Measurements from ENCODE around the gene UGT2B17. TPM values are rescaled to one million over a fixed set of nuclear protein-coding genes. Genes with fewer than 3 reads are reported as not detected.
"Not testable (repeated sequence)": the region's sequence is repeated elsewhere in the genome, so short reads cannot be mapped to it uniquely, and the experiment has no call there.

Gene UGT2B17
- not detected in 2 replicates for total RNA-seq (2014; rRNA removed; shearing (Covaris generic); ENCODE audit: low replicate concordance)

DNA sequence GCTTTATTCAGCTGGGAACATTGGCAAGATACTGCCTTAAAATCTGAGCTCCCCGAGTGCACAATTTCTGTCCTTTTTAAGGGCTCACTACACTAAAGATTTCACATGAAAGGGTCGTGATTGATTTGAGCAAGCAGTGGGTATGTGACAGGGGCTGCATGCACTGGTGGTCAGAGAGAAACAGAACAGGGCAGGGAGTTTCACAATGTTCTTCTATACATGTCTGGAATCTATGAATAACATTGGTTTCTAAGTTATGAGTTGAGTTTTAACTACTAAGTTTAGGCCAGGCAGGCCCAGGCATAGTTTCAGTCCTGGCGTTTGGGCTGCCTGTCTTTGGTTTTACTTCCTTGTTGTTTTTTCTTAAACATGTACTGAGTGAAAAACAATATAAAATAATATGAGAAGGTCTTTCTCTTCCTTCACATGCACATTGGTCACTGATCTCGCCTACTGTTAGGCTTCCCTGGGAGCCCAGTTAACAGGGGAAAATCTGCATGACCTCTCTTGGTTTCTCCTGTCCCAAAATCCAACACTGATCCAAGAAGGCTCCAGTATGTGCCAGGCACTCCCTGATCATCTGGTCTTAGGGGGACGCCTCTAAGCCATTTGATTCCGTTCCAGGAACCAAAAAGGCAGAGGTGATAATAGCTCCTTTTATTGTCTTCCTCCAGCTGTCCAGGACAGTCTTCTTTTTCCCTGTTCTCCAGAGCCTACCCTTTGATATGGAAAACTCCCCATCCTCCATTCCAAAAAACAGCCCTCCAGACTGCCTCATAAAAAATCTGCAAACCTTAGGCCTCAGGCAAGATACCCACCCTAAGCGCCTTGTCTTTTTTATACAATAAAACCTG lies at the start of gene UGT2B17:
UGT2B17 (minus strand) TSS at position 51 of the 854 bp plus-strand sequence. CDS start 7,838 bp downstream, outside the sequence.
- no peaks in the 10 kb centered on the region for H3K36me3 ChIP-seq (ENCODE audit: insufficient read depth, low read length)
- H3K79me2 ChIP-seq (ENCODE audit: low read length) = no peaks in the 10 kb centered on the region
- DNase-seq = no peak
- no peak within 1 kb of the TSS for H3K9ac ChIP-seq (ENCODE audit: low read length)
- H2AFZ ChIP-seq (ENCODE audit: low read length) = no peak within 1 kb of the TSS
- no peaks in the 10 kb centered on the region for H3K9me3 ChIP-seq (ENCODE audit: low read length)
- no peak within 1 kb of the TSS for H3K4me3 ChIP-seq (ENCODE audit: low read length)
- H4K20me1 ChIP-seq (ENCODE audit: insufficient read depth, low read depth, low read length) = no peaks in the 10 kb centered on the region
- no peak within 1 kb of the TSS for H3K27ac ChIP-seq (ENCODE audit: low read length)
- H3K4me1 ChIP-seq (ENCODE audit: low read length) = no peaks in the 10 kb centered on the region
- no peaks in the 10 kb centered on the region for H3K27me3 ChIP-seq (ENCODE audit: low read length)
- no peaks in the 10 kb centered on the region for H3K9me2 ChIP-seq (replicated peaks; ENCODE audit: insufficient read depth, low read length)
- H3K4me2 ChIP-seq (ENCODE audit: low read depth, low read length, poor library complexity, severe bottlenecking) = no peak within 1 kb of the TSS

DNA sequence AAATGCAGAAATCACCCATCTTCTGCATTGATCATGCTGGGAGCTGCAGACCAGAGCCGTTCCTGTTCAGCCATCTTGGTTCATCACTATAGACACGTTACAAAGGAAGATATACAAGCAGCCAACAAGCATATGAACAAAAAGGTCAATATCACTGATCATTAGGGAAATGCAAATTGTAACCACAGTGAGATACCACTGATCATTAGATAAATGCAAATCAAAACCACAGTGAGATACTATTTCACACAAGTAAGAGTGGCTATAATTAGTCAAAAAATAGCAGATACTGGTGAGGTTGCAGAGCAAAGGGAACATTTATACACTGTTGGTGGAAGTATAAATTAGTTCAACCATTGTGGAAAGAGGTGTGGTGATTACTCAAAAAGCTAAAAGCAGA lies 46.6 kb upstream of the UGT2B17 start:
- H3K27me3 ChIP-seq (ENCODE audit: low read length); H3K4me3 ChIP-seq (ENCODE audit: low read length); H2AFZ ChIP-seq (ENCODE audit: low read length); H3K27ac ChIP-seq (ENCODE audit: low read length); H4K20me1 ChIP-seq (ENCODE audit: insufficient read depth, low read depth, low read length); H3K9ac ChIP-seq (ENCODE audit: low read length); H3K9me2 ChIP-seq (replicated peaks; ENCODE audit: insufficient read depth, low read length); H3K79me2 ChIP-seq (ENCODE audit: low read length); H3K4me1 ChIP-seq (ENCODE audit: low read length); DNase-seq; H3K36me3 ChIP-seq (ENCODE audit: insufficient read depth, low read length); H3K4me2 ChIP-seq (ENCODE audit: low read depth, low read length, poor library complexity, severe bottlenecking); H3K9me3 ChIP-seq (ENCODE audit: low read length): not testable (repeated sequence)

DNA sequence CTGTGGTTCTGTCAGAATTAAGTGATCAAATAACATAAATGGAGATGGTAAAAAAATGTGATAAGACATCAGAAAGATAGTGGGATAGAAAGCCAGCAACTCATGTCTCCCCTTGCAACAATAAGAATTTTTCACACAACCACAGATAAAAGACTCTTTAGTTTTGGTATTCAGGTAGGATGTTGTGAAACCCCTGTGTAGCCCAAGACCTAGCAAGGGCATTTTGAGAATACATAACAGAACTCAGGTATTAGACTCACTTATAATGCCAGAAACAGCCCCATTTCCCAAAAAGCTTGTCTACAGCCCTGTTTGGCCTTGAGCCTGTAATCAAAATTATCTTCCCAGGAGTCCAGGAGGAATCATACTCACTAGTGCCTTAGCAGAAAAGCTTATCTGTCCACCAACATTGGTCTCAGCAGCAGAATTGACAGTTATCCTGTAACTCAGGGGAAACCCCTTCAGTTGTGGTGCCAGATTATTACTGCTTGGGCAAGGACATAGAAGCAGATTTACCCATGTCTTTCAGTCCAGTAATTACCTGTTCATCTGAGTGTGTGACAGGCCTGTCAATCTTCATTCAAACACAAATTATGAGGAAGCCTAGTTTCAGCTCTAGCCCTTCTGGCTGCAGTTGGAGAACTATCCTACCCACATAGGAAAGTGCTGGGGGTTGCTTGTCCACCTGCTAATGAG lies 41.0 kb upstream of the UGT2B17 start:
- H3K27me3 ChIP-seq (ENCODE audit: low read length) = no peaks in the 10 kb centered on the region

DNA sequence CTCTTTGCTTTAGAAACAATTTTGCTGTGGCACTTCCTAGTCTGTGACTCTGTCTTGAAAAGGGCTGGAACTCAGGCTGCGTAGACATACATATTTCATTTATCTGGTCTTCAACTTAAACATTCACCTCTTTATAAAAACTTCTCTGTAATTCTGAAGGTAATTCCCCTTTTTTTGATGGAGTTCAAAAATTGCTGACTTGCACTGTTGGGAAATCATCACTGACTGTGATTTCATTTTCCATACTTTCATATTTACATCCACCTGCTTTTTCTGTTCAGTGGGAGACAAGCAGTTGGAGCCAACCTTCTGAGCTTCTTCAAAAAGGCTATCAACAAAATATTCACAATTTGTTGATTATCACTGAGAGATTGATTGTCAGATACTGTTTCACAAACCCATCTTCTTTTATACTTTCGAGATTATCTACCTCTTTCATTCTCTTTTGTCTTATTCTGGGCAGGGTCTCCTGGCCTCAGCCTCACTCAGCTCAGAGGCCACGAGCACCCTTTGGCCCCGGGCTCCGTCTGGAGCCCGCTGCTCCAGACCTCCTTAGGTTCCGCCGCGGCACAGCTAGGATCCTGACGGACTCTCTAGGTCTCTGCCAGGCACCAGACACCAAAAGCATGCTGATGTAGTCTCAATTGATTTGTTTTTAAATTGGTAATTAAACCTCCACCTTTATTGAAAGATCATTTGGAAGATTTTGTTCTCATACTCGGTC lies 39.7 kb upstream of the UGT2B17 start:
- no peak overlapping the region for H3K4me3 ChIP-seq (ENCODE audit: low read length)
- H3K9ac ChIP-seq (ENCODE audit: low read length) = no peak overlapping the region
- H3K4me1 ChIP-seq (ENCODE audit: low read length) = no peaks in the 10 kb centered on the region
- H3K9me3 ChIP-seq (ENCODE audit: low read length) = no peaks in the 10 kb centered on the region
- H3K79me2 ChIP-seq (ENCODE audit: low read length) = no peaks in the 10 kb centered on the region
- no peak overlapping the region for H3K27ac ChIP-seq (ENCODE audit: low read length)
- H4K20me1 ChIP-seq (ENCODE audit: insufficient read depth, low read depth, low read length) = no peaks in the 10 kb centered on the region
- no peak for DNase-seq
- H3K27me3 ChIP-seq (ENCODE audit: low read length) = no peaks in the 10 kb centered on the region
- no peak overlapping the region for H2AFZ ChIP-seq (ENCODE audit: low read length)
- H3K9me2 ChIP-seq (replicated peaks; ENCODE audit: insufficient read depth, low read length) = no peaks in the 10 kb centered on the region
- no peak overlapping the region for H3K4me2 ChIP-seq (ENCODE audit: low read depth, low read length, poor library complexity, severe bottlenecking)
- no peaks in the 10 kb centered on the region for H3K36me3 ChIP-seq (ENCODE audit: insufficient read depth, low read length)

More for the DNA sequence above, 41.0 kb upstream of the UGT2B17 start:
- H4K20me1 ChIP-seq (ENCODE audit: insufficient read depth, low read depth, low read length) = no peaks in the 10 kb centered on the region
- no peak for DNase-seq
- H2AFZ ChIP-seq (ENCODE audit: low read length) = no peak overlapping the region
- H3K4me3 ChIP-seq (ENCODE audit: low read length) = no peak overlapping the region
- no peaks in the 10 kb centered on the region for H3K36me3 ChIP-seq (ENCODE audit: insufficient read depth, low read length)
- no peaks in the 10 kb centered on the region for H3K4me1 ChIP-seq (ENCODE audit: low read length)
- no peak overlapping the region for H3K4me2 ChIP-seq (ENCODE audit: low read depth, low read length, poor library complexity, severe bottlenecking)
- H3K79me2 ChIP-seq (ENCODE audit: low read length) = no peaks in the 10 kb centered on the region
- no peak overlapping the region for H3K27ac ChIP-seq (ENCODE audit: low read length)
- H3K9me3 ChIP-seq (ENCODE audit: low read length) = no peaks in the 10 kb centered on the region
- H3K9ac ChIP-seq (ENCODE audit: low read length) = no peak overlapping the region
- H3K9me2 ChIP-seq (replicated peaks; ENCODE audit: insufficient read depth, low read length) = no peaks in the 10 kb centered on the region

DNA sequence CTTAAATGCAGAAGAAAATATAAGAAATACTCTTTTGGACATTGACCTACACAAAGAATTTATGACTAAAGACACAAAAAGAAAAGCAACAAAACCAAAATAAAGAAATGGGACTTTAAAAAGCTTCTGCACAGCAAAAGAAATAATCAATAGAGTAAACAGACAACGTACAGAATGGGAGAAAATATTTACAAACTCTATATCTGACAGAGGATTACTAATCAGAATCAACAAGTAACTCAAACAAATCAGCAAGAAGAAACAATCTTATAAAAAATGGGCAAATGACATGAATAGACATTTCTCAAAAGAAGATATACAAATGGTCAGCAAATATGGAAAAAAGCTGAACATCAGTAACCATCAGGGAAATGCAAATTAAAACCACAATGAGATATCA lies 37.6 kb upstream of the UGT2B17 start:
- no peak overlapping the region for H3K4me2 ChIP-seq (ENCODE audit: low read depth, low read length, poor library complexity, severe bottlenecking)
- no peak overlapping the region for H3K27ac ChIP-seq (ENCODE audit: low read length)
- H3K9ac ChIP-seq (ENCODE audit: low read length) = no peak overlapping the region
- H4K20me1 ChIP-seq (ENCODE audit: insufficient read depth, low read depth, low read length) = no peaks in the 10 kb centered on the region
- DNase-seq = no peak
- H3K9me2 ChIP-seq (replicated peaks; ENCODE audit: insufficient read depth, low read length) = no peaks in the 10 kb centered on the region
- no peak overlapping the region for H3K4me3 ChIP-seq (ENCODE audit: low read length)
- H3K9me3 ChIP-seq (ENCODE audit: low read length) = no peaks in the 10 kb centered on the region
- no peaks in the 10 kb centered on the region for H3K79me2 ChIP-seq (ENCODE audit: low read length)
- H2AFZ ChIP-seq (ENCODE audit: low read length) = no peak overlapping the region
- H3K27me3 ChIP-seq (ENCODE audit: low read length) = no peaks in the 10 kb centered on the region
- no peaks in the 10 kb centered on the region for H3K4me1 ChIP-seq (ENCODE audit: low read length)
- H3K36me3 ChIP-seq (ENCODE audit: insufficient read depth, low read length) = no peaks in the 10 kb centered on the region

DNA sequence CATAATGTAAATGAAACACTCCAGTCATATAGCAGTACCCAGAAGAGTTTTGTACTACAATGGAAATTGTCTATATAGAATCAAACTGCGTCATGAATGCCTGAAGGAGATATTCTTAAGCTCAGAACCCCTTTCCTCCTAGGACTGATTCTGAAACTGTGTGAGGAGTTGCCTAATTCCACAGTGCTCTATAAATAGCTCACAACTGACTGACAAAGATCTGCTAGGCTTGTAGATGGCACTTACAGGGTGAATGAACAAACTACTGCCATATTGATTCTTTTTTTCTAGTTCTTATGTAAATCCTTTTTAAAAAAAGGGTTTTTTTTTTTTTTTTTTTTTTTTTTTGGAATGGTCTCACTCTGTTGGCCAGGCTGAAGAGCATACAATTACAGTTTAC lies 30.1 kb upstream of the UGT2B17 start:
- no peaks in the 10 kb centered on the region for H3K79me2 ChIP-seq (ENCODE audit: low read length)

DNA sequence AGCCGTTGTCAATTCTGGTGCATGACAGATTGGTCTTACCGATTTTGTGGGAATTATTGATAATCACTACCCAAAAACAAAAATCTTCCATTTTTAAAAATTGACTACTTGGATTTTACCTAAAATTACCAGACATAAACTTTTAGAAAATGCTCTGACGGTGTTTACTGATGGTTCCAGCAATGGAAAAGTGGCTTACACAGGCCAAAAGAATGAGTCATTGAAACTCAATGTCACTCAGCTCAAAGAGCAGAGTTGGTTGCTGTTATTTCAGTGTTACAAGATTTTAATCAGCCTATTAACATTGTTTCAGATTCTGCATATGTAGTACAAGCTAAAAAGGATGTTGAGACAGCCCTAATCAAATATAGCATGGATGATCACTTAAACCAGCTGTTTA lies 23.0 kb upstream of the UGT2B17 start:
- Histone ChIP-seq H3K79me2 (ENCODE audit: low read length) (no peaks in the 10 kb centered on the region), H3K9me3 (ENCODE audit: low read length) (no peaks in the 10 kb centered on the region), H3K36me3 (ENCODE audit: insufficient read depth, low read length) (no peaks in the 10 kb centered on the region), H3K4me1 (ENCODE audit: low read length) (no peaks in the 10 kb centered on the region), H3K9ac (ENCODE audit: low read length) (no peak overlapping the region), H3K4me3 (ENCODE audit: low read length) (no peak overlapping the region), H3K27ac (ENCODE audit: low read length) (no peak overlapping the region), H3K9me2 (replicated peaks; ENCODE audit: insufficient read depth, low read length) (no peaks in the 10 kb centered on the region), H2AFZ (ENCODE audit: low read length) (no peak overlapping the region), H3K4me2 (ENCODE audit: low read depth, low read length, poor library complexity, severe bottlenecking) (no peak overlapping the region), H4K20me1 (ENCODE audit: insufficient read depth, low read depth, low read length) (no peaks in the 10 kb centered on the region), H3K27me3 (ENCODE audit: low read length) (no peaks in the 10 kb centered on the region)
- DNase-seq = no peak

More for the DNA sequence above, 30.1 kb upstream of the UGT2B17 start:
- Histone ChIP-seq H3K9me2 (replicated peaks; ENCODE audit: insufficient read depth, low read length) (no peaks in the 10 kb centered on the region), H3K4me2 (ENCODE audit: low read depth, low read length, poor library complexity, severe bottlenecking) (no peak overlapping the region), H3K36me3 (ENCODE audit: insufficient read depth, low read length) (no peaks in the 10 kb centered on the region), H3K9me3 (ENCODE audit: low read length) (no peaks in the 10 kb centered on the region), H3K4me1 (ENCODE audit: low read length) (no peaks in the 10 kb centered on the region), H3K27me3 (ENCODE audit: low read length) (no peaks in the 10 kb centered on the region), H4K20me1 (ENCODE audit: insufficient read depth, low read depth, low read length) (no peaks in the 10 kb centered on the region), H3K27ac (ENCODE audit: low read length) (no peak overlapping the region), H3K4me3 (ENCODE audit: low read length) (no peak overlapping the region), H3K9ac (ENCODE audit: low read length) (no peak overlapping the region), H2AFZ (ENCODE audit: low read length) (no peak overlapping the region)
- no peak for DNase-seq

DNA sequence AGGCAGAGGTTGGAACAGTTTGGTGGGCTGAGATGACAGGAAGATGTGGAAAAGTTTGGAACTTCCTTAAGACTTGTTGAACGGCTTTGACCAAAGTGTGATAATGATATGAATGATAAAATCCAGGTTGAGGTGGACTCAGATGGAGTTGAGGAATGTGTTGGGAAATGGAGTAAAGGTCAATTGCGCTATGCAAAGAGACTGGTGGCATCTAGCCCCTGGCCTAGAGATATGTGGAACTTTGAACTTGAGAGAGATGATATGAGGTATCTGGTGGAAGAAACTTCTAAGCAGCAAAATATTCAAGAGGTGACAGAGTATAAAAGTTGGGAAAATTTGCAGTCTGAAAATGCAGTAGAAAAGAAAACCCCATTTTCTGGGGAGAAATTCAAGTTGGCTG lies 21.4 kb upstream of the UGT2B17 start:
- Histone ChIP-seq H4K20me1 (ENCODE audit: insufficient read depth, low read depth, low read length) (no peaks in the 10 kb centered on the region), H3K9me2 (replicated peaks; ENCODE audit: insufficient read depth, low read length) (no peaks in the 10 kb centered on the region), H3K79me2 (ENCODE audit: low read length) (no peaks in the 10 kb centered on the region), H3K9me3 (ENCODE audit: low read length) (no peaks in the 10 kb centered on the region), H3K4me3 (ENCODE audit: low read length) (no peak overlapping the region), H3K36me3 (ENCODE audit: insufficient read depth, low read length) (no peaks in the 10 kb centered on the region), H2AFZ (ENCODE audit: low read length) (no peak overlapping the region), H3K4me2 (ENCODE audit: low read depth, low read length, poor library complexity, severe bottlenecking) (no peak overlapping the region), H3K4me1 (ENCODE audit: low read length) (no peaks in the 10 kb centered on the region), H3K27ac (ENCODE audit: low read length) (no peak overlapping the region), H3K9ac (ENCODE audit: low read length) (no peak overlapping the region), H3K27me3 (ENCODE audit: low read length) (no peaks in the 10 kb centered on the region)
- no peak for DNase-seq
